ENCODE measurements around the gene OTOF.

GRCh38 chr2:26460613-26461031 is 17.3 kb downstream of the OTOF start:
- TF ChIP-seq, protein P1, sequence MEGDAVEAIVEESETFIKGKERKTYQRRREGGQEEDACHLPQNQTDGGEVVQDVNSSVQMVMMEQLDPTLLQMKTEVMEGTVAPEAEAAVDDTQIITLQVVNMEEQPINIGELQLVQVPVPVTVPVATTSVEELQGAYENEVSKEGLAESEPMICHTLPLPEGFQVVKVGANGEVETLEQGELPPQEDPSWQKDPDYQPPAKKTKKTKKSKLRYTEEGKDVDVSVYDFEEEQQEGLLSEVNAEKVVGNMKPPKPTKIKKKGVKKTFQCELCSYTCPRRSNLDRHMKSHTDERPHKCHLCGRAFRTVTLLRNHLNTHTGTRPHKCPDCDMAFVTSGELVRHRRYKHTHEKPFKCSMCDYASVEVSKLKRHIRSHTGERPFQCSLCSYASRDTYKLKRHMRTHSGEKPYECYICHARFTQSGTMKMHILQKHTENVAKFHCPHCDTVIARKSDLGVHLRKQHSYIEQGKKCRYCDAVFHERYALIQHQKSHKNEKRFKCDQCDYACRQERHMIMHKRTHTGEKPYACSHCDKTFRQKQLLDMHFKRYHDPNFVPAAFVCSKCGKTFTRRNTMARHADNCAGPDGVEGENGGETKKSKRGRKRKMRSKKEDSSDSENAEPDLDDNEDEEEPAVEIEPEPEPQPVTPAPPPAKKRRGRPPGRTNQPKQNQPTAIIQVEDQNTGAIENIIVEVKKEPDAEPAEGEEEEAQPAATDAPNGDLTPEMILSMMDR (conservative IDR thresholded peaks at IDR 0.05; ENCODE audit: low read length), result no peak
- TF ChIP-seq EZH2phosphoT487 (IDR thresholded peaks at IDR 0.05; ENCODE audit: borderline replicate concordance), result no peak
